OCI-LY7 (cell line): ENCODE results near the gene CPT1A. TPM values are rescaled to one million over a fixed set of nuclear protein-coding genes. Genes with fewer than 3 reads are reported as not detected.

Experiments used
- BruUV-seq: library from RNA; stranded (reverse); fragments of 400-500 nt; replicated peaks from 2 replicates; lab custom pipeline; 2021; lab: Mats Ljungman, UMichigan
- CTCF ChIA-PET: fragments of 300-600 bp; sonication (Branson Sonifier 250); formaldehyde crosslinking; loops from one replicate; lab custom pipeline; 2022; ENCODE audit warnings: antibody characterized with exemption; ENCODE audit not compliant: unreplicated experiment; lab: Charles Lee
- POLR2A ChIA-PET: fragments of 300-600 bp; sonication (Branson Sonifier 250); formaldehyde crosslinking; loops from one replicate; lab custom pipeline; 2022; ENCODE audit warnings: antibody characterized with exemption; lab: Charles Lee
- DNase-seq: peaks from one replicate; pipeline ENCODE4 v3.0.0-alpha.2; 2015; ENCODE audit warnings: low spot score
- H2AFZ ChIP-seq: fragments of 200-600 bp; sonication (generic), shearing (Covaris generic); 2 replicates; pipeline ENCODE4 v1.6.1; 2014; ENCODE audit warnings: mild to moderate bottlenecking, antibody characterized with exemption, low read length, moderate library complexity
- H3K27ac ChIP-seq: fragments of 200-600 bp; sonication (generic); 2 replicates; pipeline ENCODE4 v1.5.1; 2014; ENCODE audit warnings: mixed run types, low read depth, mild to moderate bottlenecking, moderate library complexity, low read length, inconsistent platforms; ENCODE audit not compliant: poor library complexity, severe bottlenecking
- H3K36me3 ChIP-seq: fragments of 200-600 bp; sonication (generic); 2 replicates; pipeline ENCODE4 v1.6.1; 2014; ENCODE audit warnings: mild to moderate bottlenecking, antibody characterized with exemption, low read length, moderate library complexity, mixed read lengths; ENCODE audit not compliant: insufficient read depth
- H3K4me1 ChIP-seq: fragments of 200-600 bp; sonication (generic); 2 replicates; pipeline ENCODE4 v1.5.1; 2014; ENCODE audit warnings: mild to moderate bottlenecking, low read length; ENCODE audit not compliant: insufficient read depth, poor library complexity, severe bottlenecking
- H3K4me2 ChIP-seq: fragments of 200-600 bp; sonication (generic); 2 replicates; pipeline ENCODE4 v1.6.1; 2014; ENCODE audit warnings: mild to moderate bottlenecking, low read length
- H3K4me3 ChIP-seq: fragments of 200-600 bp; sonication (generic); 2 replicates; pipeline ENCODE4 v1.5.1; 2014; ENCODE audit warnings: mild to moderate bottlenecking, low read depth, low read length; ENCODE audit not compliant: poor library complexity, severe bottlenecking
- H3K79me2 ChIP-seq: fragments of 200-600 bp; sonication (generic); 2 replicates; pipeline ENCODE4 v1.6.1; 2016; ENCODE audit warnings: low read depth, mild to moderate bottlenecking, low read length, moderate library complexity, mixed read lengths; ENCODE audit not compliant: insufficient read depth
- H3K9me2 ChIP-seq: fragments of 200-600 bp; sonication (generic); 2 replicates; pipeline ENCODE4 v1.6.1; 2016; ENCODE audit warnings: mild to moderate bottlenecking, low read length, mixed read lengths; ENCODE audit not compliant: insufficient read depth
- H3K9me3 ChIP-seq: fragments of 200-600 bp; sonication (generic); 2 replicates; pipeline ENCODE4 v1.6.1; 2014; ENCODE audit warnings: mild to moderate bottlenecking, mixed run types, low read length, mixed read lengths
- H4K20me1 ChIP-seq: fragments of 200-600 bp; sonication (generic); 2 replicates; pipeline ENCODE4 v1.6.1; 2014; ENCODE audit warnings: mild to moderate bottlenecking, antibody characterized with exemption, low read length, moderate library complexity, mixed read lengths; ENCODE audit not compliant: insufficient read depth
- EZH2phosphoT487 ChIP-seq: fragments of 200-600 bp; sonication (generic); IDR thresholded peaks from 2 replicates; pipeline ENCODE4 v1.6.1; 2018; ENCODE audit warnings: low read depth, borderline replicate concordance, mild to moderate bottlenecking, mixed run types, antibody characterized with exemption, low read length, moderate library complexity, mixed read lengths
- intact Hi-C: fragments of 100-400 bp; cut with micrococcal nuclease; formaldehyde crosslinking; loops from one replicate; pipeline ENCODE4 v1.10.0; 2022; ENCODE audit not compliant: unreplicated experiment
- total RNA-seq, 2 experiments: library from RNA; depleted of rRNA in 1 of 2; stranded (reverse); fragments of >200 nt in 1 of 2; shearing (Covaris generic) in 1 of 2; gene quantifications; 2 replicates each; pipeline ENCODE4 v1.2.3, GENCODE V29; 2014 to 2022
- TF ChIP-seq, protein P1 (sequence below): fragments of 200-600 bp; sonication (generic); conservative IDR thresholded peaks from 2 replicates; pipeline ENCODE4 v1.5.1; 2014; ENCODE audit warnings: mild to moderate bottlenecking, antibody characterized with exemption, low read length, moderate library complexity, mixed read lengths

The CPT1A gene
- total RNA-seq, 2 experiments from 2014 or later, result 7.0 to 17.2 TPM

DNA sequence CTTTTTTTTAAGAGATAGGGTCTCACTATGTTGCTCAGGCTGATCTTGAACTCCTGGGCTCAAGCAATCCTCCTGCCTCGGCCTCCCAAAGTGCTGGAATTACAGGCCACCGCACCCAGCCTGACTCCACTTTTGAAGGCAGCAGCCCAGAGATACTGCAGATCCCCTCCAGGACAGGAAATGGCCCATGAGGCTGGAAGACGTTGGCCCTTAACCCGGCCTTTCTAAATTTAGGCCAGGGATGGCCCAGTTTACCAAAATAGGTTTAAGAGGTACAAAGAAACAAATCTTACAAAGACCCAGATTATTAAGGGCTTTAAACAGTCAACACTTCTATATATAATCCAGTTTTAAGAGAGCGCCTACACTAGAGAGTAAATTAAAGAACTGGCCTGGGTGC, 32.2 kb downstream of the CPT1A start:
- TF ChIP-seq EZH2phosphoT487, result no peak
- TF ChIP-seq, protein P1, sequence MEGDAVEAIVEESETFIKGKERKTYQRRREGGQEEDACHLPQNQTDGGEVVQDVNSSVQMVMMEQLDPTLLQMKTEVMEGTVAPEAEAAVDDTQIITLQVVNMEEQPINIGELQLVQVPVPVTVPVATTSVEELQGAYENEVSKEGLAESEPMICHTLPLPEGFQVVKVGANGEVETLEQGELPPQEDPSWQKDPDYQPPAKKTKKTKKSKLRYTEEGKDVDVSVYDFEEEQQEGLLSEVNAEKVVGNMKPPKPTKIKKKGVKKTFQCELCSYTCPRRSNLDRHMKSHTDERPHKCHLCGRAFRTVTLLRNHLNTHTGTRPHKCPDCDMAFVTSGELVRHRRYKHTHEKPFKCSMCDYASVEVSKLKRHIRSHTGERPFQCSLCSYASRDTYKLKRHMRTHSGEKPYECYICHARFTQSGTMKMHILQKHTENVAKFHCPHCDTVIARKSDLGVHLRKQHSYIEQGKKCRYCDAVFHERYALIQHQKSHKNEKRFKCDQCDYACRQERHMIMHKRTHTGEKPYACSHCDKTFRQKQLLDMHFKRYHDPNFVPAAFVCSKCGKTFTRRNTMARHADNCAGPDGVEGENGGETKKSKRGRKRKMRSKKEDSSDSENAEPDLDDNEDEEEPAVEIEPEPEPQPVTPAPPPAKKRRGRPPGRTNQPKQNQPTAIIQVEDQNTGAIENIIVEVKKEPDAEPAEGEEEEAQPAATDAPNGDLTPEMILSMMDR, result no peak
- no peaks in the 10 kb centered on the region for H4K20me1 ChIP-seq
- no peak overlapping the region for H3K4me2 ChIP-seq
- no peak overlapping the region for H3K27ac ChIP-seq
- no peak overlapping the region for H3K4me3 ChIP-seq
- H2AFZ ChIP-seq, result no peak overlapping the region
- no peaks in the 10 kb centered on the region for H3K79me2 ChIP-seq
- no peak for DNase-seq
- CTCF ChIA-PET, result no interaction called here
- no peaks in the 10 kb centered on the region for H3K9me3 ChIP-seq
- H3K36me3 ChIP-seq, result no peaks in the 10 kb centered on the region
- POLR2A ChIA-PET, result no interaction called here
- H3K9me2 ChIP-seq, result no peaks in the 10 kb centered on the region
- H3K4me1 ChIP-seq, result no peaks in the 10 kb centered on the region
- BruUV-seq, result no TSS peak
- intact Hi-C loops, result no loop called here

DNA sequence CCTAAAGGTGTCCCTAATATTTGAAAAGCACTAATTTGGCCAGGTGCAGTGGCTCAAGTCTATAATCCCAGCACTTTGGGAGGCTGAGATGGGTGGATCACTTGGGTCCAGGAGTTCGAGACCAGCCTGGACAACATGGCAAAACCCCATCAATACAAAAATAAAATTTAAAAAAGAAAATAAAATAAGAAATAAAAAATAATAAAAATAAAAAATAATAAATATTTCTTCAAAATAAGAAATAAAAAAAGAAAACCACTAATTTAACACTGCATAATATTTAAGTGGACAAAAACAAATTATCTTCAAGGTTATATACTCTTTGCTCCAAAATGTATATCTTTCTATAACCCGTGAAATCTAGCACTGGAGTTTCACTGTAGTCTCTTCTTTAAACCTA, 32.9 kb downstream of the CPT1A start:
- Histone ChIP-seq H3K79me2 (no peaks in the 10 kb centered on the region), H4K20me1 (no peaks in the 10 kb centered on the region), H2AFZ (no peak overlapping the region), H3K4me1 (no peaks in the 10 kb centered on the region), H3K27ac (no peak overlapping the region), H3K36me3 (no peaks in the 10 kb centered on the region), H3K9me3 (no peaks in the 10 kb centered on the region), H3K4me2 (no peak overlapping the region), H3K4me3 (no peak overlapping the region), H3K9me2 (no peaks in the 10 kb centered on the region)
- BruUV-seq, result no TSS peak
- intact Hi-C loops, result no loop called here
- TF ChIP-seq, protein P1, result no peak
- TF ChIP-seq EZH2phosphoT487, result no peak
- ChIA-PET POLR2A (no interaction called here), CTCF (no interaction called here)
- no peak for DNase-seq

DNA sequence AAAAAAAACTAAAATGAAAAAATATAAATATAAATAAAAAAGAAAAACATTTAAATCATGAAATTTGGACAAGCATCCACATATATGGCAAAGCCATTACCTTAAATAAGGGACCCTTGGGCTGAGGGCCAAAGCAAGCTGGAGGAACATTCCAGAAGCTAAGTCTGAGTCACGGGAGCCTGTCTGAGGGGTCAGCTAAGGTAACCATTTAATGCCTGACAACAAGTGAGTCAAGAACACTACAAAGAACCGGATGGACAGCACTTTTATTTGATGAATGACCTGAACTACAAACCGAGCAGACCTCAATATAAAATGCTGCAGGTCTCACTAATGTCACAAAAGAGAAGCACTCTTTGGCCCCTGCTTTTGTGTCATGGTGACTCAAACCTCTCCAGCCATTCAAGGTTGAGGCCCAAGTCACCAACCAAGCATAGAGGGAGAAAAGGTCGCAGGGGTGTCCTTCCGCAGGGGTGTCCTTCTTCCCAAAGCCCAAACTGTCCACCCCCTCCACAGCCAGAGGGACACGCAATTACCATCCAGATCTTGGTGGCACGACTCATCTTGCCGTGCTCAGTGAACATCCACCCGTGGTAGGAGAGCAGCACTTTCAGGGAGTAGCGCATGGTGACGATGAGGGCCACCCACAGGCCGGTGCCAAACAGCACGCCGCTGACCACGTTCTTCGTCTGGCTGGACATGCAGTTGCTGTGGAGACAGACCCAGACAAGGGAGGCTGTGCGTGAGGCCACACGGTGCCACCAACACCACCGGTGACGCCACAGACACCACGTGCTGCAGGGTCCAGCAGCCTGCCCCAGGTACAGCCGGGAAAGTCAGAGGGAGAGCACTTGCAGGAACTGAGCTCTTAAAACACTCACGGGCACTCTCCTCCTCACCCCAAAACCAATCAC, 34.5 kb downstream of the CPT1A start:
- ChIA-PET CTCF (no interaction called here), POLR2A (no interaction called here)
- no peak overlapping the region for H2AFZ ChIP-seq
- no peaks in the 10 kb centered on the region for H4K20me1 ChIP-seq
- intact Hi-C loops, result no loop called here
- H3K4me2 ChIP-seq, result no peak overlapping the region
- no TSS peak for BruUV-seq
- no peak overlapping the region for H3K4me3 ChIP-seq
- no peak for DNase-seq
- H3K9me2 ChIP-seq, result no peaks in the 10 kb centered on the region
- H3K79me2 ChIP-seq, result no peaks in the 10 kb centered on the region
- TF ChIP-seq, protein P1, result no peak
- no peak for TF ChIP-seq EZH2phosphoT487
- no peak overlapping the region for H3K27ac ChIP-seq
- H3K36me3 ChIP-seq, result no peaks in the 10 kb centered on the region
- H3K4me1 ChIP-seq, result no peaks in the 10 kb centered on the region
- no peaks in the 10 kb centered on the region for H3K9me3 ChIP-seq
